Measurements from ENCODE around the gene CFAP77. TPM values are rescaled to one million over a fixed set of nuclear protein-coding genes. Genes with fewer than 3 reads are reported as not detected.

CFAP77 gene
- total RNA-seq = 0.30 TPM in 1 of 2 replicates, not detected in the other

GRCh38 chr9:132409828-132410528 lies at the start of gene CFAP77:
Gene CFAP77 (plus strand): TSS chr9:132410211. CDS start chr9:132410272, 61 bp downstream.

GRCh38 chr9:132406554-132407122 lies 3.4 kb upstream of the CFAP77 start, which contains the start of gene TTF1:
Gene TTF1 (minus strand): TSS chr9:132406840. CDS start chr9:132402821, 4,019 bp downstream.

GRCh38 chr9:132582276-132582785 lies 172.3 kb downstream of the CFAP77 start, which contains the start of gene BARHL1:
Gene BARHL1 (plus strand): TSS chr9:132582606. CDS start chr9:132582798, 192 bp downstream.

Other genes starting within 250 kb of the CFAP77 start
- gene NTNG2, start 248.2 kb upstream of the CFAP77 start, total RNA-seq = 4.2 TPM in 2 replicates
- 65.9 and 90.1 TPM in 2 replicates for gene SETX, start 55.2 kb upstream of the CFAP77 start, total RNA-seq
- gene TTF1, start 3.4 kb upstream of the CFAP77 start, total RNA-seq = 7.4 and 11.0 TPM in 2 replicates
- not detected in 2 replicates for gene BARHL1, start 172.4 kb downstream of the CFAP77 start, total RNA-seq